Stimulated activated naive B cell treated with anti-CD40 and anti-IgM and Interleukin-4, amounts not matched to agents 10 μg/mL and 1 μg/mL and 100 μg/mL, for 72 hours (primary cell): ENCODE results near the gene CYLD.

ENCODE experiments used
- ATAC-seq, 2 donors: fragments of 150-1000 bp; cut with Tn5 transposase; replicated peaks; 2 replicates each; pipeline ENCODE4 v1.10.0; 2021; ENCODE audit warnings: moderate library complexity in 1 of 2
- DNase-seq: peaks from one replicate; pipeline ENCODE4 v3.0.0; 2021
- H3K27ac Mint-ChIP-seq: one replicate; pipeline ENCODE4 v1.8.0; 2022; ENCODE audit warnings: mild to moderate bottlenecking, mixed read lengths
- H3K27me3 Mint-ChIP-seq, 2 donors: one replicate each; pipeline ENCODE4 v1.8.0; 2022; ENCODE audit warnings: mixed read lengths in 2 of 2
- H3K36me3 Mint-ChIP-seq, 2 donors: one replicate each; pipeline ENCODE4 v1.8.0; 2022; ENCODE audit warnings: mixed read lengths in 2 of 2, mild to moderate bottlenecking in 1 of 2
- H3K4me1 Mint-ChIP-seq, 2 donors: one replicate each; pipeline ENCODE4 v1.8.0; 2022; ENCODE audit warnings: mixed read lengths in 2 of 2, mild to moderate bottlenecking in 1 of 2
- H3K4me3 Mint-ChIP-seq, 2 donors: one replicate each; pipeline ENCODE4 v1.8.0; 2022; ENCODE audit warnings: mild to moderate bottlenecking in 2 of 2, mixed read lengths in 2 of 2, moderate library complexity in 1 of 2
- H3K9me3 Mint-ChIP-seq, 2 donors: one replicate each; pipeline ENCODE4 v1.8.0; 2022; ENCODE audit warnings: mixed read lengths in 2 of 2, mild to moderate bottlenecking in 1 of 2

The CYLD gene

GRCh38 chr16:50800074-50800473 lies 58.2 kb downstream of the CYLD start:
- ATAC-seq (no peak), DNase-seq (no peak)
- H3K36me3 Mint-ChIP-seq: peaks cover 29 to 39% of the 10 kb centered on the region in 2 donors
- H3K27me3 Mint-ChIP-seq: no peaks in the 10 kb centered on the region
- H3K4me1 Mint-ChIP-seq: peaks cover 2 to 6% of the 10 kb centered on the region in 2 donors
- H3K4me3 Mint-ChIP-seq: no peak overlapping the region
- H3K9me3 Mint-ChIP-seq: peaks cover 2 to 4% of the 10 kb centered on the region in 2 donors
- H3K27ac Mint-ChIP-seq: peak overlapping the region; percentile 49

- H3K4me1 Mint-ChIP-seq: peaks cover 5 to 6% of the 10 kb centered on the region in 2 donors
- no peak overlapping the region for H3K27ac Mint-ChIP-seq
- peaks cover 22 to 34% of the 10 kb centered on the region in 2 donors for H3K36me3 Mint-ChIP-seq
Observed at GRCh38 chr16:50801036-50801435, 59.1 kb downstream of the CYLD start.

GRCh38 chr16:50802000-50802399 lies 60.1 kb downstream of the CYLD start:
- peaks cover 7 to 14% of the 10 kb centered on the region in 2 donors for H3K4me1 Mint-ChIP-seq
- peaks cover 2 to 4% of the 10 kb centered on the region in 2 donors for H3K9me3 Mint-ChIP-seq
- no peak for ATAC-seq
- peaks cover 20 to 31% of the 10 kb centered on the region in 2 donors for H3K36me3 Mint-ChIP-seq
- no peak overlapping the region for H3K4me3 Mint-ChIP-seq
- H3K27ac Mint-ChIP-seq: peak overlapping the region; percentile 77
- H3K27me3 Mint-ChIP-seq: no peaks in the 10 kb centered on the region
- DNase-seq: no peak

More at GRCh38 chr16:50801036-50801435, 59.1 kb downstream of the CYLD start:
- Mint-ChIP-seq H3K27me3 (no peaks in the 10 kb centered on the region), H3K9me3 (peaks cover 2 to 4% of the 10 kb centered on the region in 2 donors), H3K4me3 (no peak overlapping the region)
- DNase-seq (no peak), ATAC-seq (no peak)

GRCh38 chr16:50802961-50803360 lies 61.1 kb downstream of the CYLD start:
- Mint-ChIP-seq H3K4me3 (no peak overlapping the region), H3K4me1 (peaks cover 7 to 14% of the 10 kb centered on the region in 2 donors), H3K27ac (peak overlapping the region; percentile 77), H3K9me3 (peaks cover 2 to 4% of the 10 kb centered on the region in 2 donors), H3K27me3 (no peaks in the 10 kb centered on the region), H3K36me3 (peaks cover 15 to 21% of the 10 kb centered on the region in 2 donors)
- no peak for DNase-seq
- ATAC-seq: no peak

- H3K4me1 Mint-ChIP-seq: peaks cover 12 to 22% of the 10 kb centered on the region in 2 donors
- ATAC-seq (no peak), DNase-seq (no peak)
- H3K9me3 Mint-ChIP-seq: no peaks in the 10 kb centered on the region
- no peak overlapping the region for H3K27ac Mint-ChIP-seq
- H3K27me3 Mint-ChIP-seq: peaks cover 4 to 5% of the 10 kb centered on the region in 2 donors
- H3K4me3 Mint-ChIP-seq: no peak overlapping the region
- peaks cover 6 to 9% of the 10 kb centered on the region in 2 donors for H3K36me3 Mint-ChIP-seq
Observed at GRCh38 chr16:50804290-50804907, 62.5 kb downstream of the CYLD start.

GRCh38 chr16:50806099-50807062 lies 64.5 kb downstream of the CYLD start:
- DNase-seq (peak; percentile 75), ATAC-seq (peak; percentile 87 to 95)
- Mint-ChIP-seq H3K27me3 (peaks cover 5 to 12% of the 10 kb centered on the region in 2 donors), H3K36me3 (no peaks in the 10 kb centered on the region), H3K27ac (peak overlapping the region; percentile 76), H3K4me3 (peak overlapping the region; percentile 72 to 75), H3K4me1 (peaks cover 22 to 38% of the 10 kb centered on the region in 2 donors), H3K9me3 (no peaks in the 10 kb centered on the region)

GRCh38 chr16:50808929-50809538 lies 67.1 kb downstream of the CYLD start:
- Mint-ChIP-seq H3K27me3 (peaks cover 5 to 12% of the 10 kb centered on the region in 2 donors), H3K4me3 (peak overlapping the region in 1 of 2 donors; percentile 34), H3K9me3 (no peaks in the 10 kb centered on the region), H3K36me3 (no peaks in the 10 kb centered on the region), H3K27ac (peak overlapping the region; percentile 78), H3K4me1 (peaks cover 22 to 38% of the 10 kb centered on the region in 2 donors)
- no peak for ATAC-seq
- DNase-seq: no peak

GRCh38 chr16:50809561-50809960 lies 67.7 kb downstream of the CYLD start:
- H3K4me1 Mint-ChIP-seq: peaks cover 22 to 38% of the 10 kb centered on the region in 2 donors
- no peaks in the 10 kb centered on the region for H3K36me3 Mint-ChIP-seq
- peak overlapping the region; percentile 85 for H3K27ac Mint-ChIP-seq
- peak overlapping the region; percentile 31 to 52 for H3K4me3 Mint-ChIP-seq
- H3K27me3 Mint-ChIP-seq: peaks cover 5 to 12% of the 10 kb centered on the region in 2 donors
- peak; percentile 68 to 86 for ATAC-seq
- no peaks in the 10 kb centered on the region for H3K9me3 Mint-ChIP-seq
- peak; percentile 51 for DNase-seq

GRCh38 chr16:50810241-50810965 lies 68.5 kb downstream of the CYLD start:
- no peaks in the 10 kb centered on the region for H3K36me3 Mint-ChIP-seq
- H3K27me3 Mint-ChIP-seq: peaks cover 5 to 12% of the 10 kb centered on the region in 2 donors
- peak overlapping the region; percentile 14 for H3K27ac Mint-ChIP-seq
- H3K4me1 Mint-ChIP-seq: peaks cover 22 to 38% of the 10 kb centered on the region in 2 donors
- H3K4me3 Mint-ChIP-seq: no peak overlapping the region
- no peak for DNase-seq
- no peaks in the 10 kb centered on the region for H3K9me3 Mint-ChIP-seq
- no peak for ATAC-seq

- Mint-ChIP-seq H3K4me3 (no peak overlapping the region), H3K27ac (no peak overlapping the region), H3K36me3 (no peaks in the 10 kb centered on the region), H3K4me1 (peaks cover 16 to 24% of the 10 kb centered on the region in 2 donors), H3K27me3 (peaks cover 5 to 23% of the 10 kb centered on the region in 2 donors), H3K9me3 (no peaks in the 10 kb centered on the region)
- DNase-seq (no peak), ATAC-seq (no peak)
Observed at GRCh38 chr16:50812046-50812445, 70.2 kb downstream of the CYLD start.

GRCh38 chr16:50812876-50813466 lies 71.1 kb downstream of the CYLD start:
- no peaks in the 10 kb centered on the region for H3K9me3 Mint-ChIP-seq
- H3K27me3 Mint-ChIP-seq: peaks cover 7 to 23% of the 10 kb centered on the region in 2 donors
- ATAC-seq (no peak), DNase-seq (no peak)
- H3K27ac Mint-ChIP-seq: no peak overlapping the region
- H3K4me1 Mint-ChIP-seq: peaks cover 16 to 24% of the 10 kb centered on the region in 2 donors
- no peak overlapping the region for H3K4me3 Mint-ChIP-seq
- no peaks in the 10 kb centered on the region for H3K36me3 Mint-ChIP-seq

GRCh38 chr16:50814052-50814451 lies 72.2 kb downstream of the CYLD start:
- no peak for ATAC-seq
- peaks cover 10 to 22% of the 10 kb centered on the region in 2 donors for H3K27me3 Mint-ChIP-seq
- peaks cover 13 to 19% of the 10 kb centered on the region in 2 donors for H3K4me1 Mint-ChIP-seq
- no peak overlapping the region for H3K4me3 Mint-ChIP-seq
- no peak overlapping the region for H3K27ac Mint-ChIP-seq
- DNase-seq: no peak
- no peaks in the 10 kb centered on the region for H3K36me3 Mint-ChIP-seq
- no peaks in the 10 kb centered on the region for H3K9me3 Mint-ChIP-seq

- Mint-ChIP-seq H3K9me3 (no peaks in the 10 kb centered on the region), H3K27ac (no peak overlapping the region), H3K4me3 (no peak overlapping the region), H3K36me3 (no peaks in the 10 kb centered on the region), H3K4me1 (peaks cover 8 to 14% of the 10 kb centered on the region in 2 donors), H3K27me3 (peaks cover 9 to 19% of the 10 kb centered on the region in 2 donors)
- ATAC-seq (no peak), DNase-seq (no peak)
Observed at GRCh38 chr16:50814541-50814940, 72.7 kb downstream of the CYLD start.
